B cell (primary cell): ENCODE results near the gene TOLLIP. TPM values are rescaled to one million over a fixed set of nuclear protein-coding genes. Genes with fewer than 3 reads are reported as not detected.

Experiments
- ATAC-seq: fragments of 200-7000 bp; cut with Tn5 transposase; one replicate; pipeline ENCODE4 v1.10.0; 2021; ENCODE audit warnings: low read depth, mild to moderate bottlenecking, moderate number of reproducible peaks, moderate library complexity
- CTCF ChIA-PET: fragments of 350-600 bp; sonication (Branson Sonifier 250); formaldehyde crosslinking; loops from one replicate; lab custom pipeline; 2021; ENCODE audit warnings: antibody characterized with exemption, inconsistent platforms; lab: Charles Lee
- POLR2A ChIA-PET: fragments of 350-600 bp; sonication (Branson Sonifier 250); formaldehyde crosslinking; loops from one replicate; lab custom pipeline; 2021; ENCODE audit warnings: antibody characterized with exemption; lab: Charles Lee
- DNase-seq: peaks from one replicate; pipeline ENCODE4 v3.0.0; 2013
- H2AFZ ChIP-seq: 2 replicates; pipeline ENCODE4 v1.6.1; 2012; ENCODE audit warnings: mild to moderate bottlenecking, low read depth, low read length; ENCODE audit not compliant: insufficient read depth, poor library complexity, severe bottlenecking
- H3K27ac ChIP-seq, 2 donors: 1 replicate in 1 of 2; 2 replicates in 1 of 2; pipeline ENCODE4 v1.5.1; 2012 to 2013; ENCODE audit warnings: low read length in 2 of 2, mild to moderate bottlenecking in 2 of 2, moderate library complexity in 1 of 2
- H3K27me3 ChIP-seq, 4 experiments: fragments of 200-600 bp in 1 of 4; sonication (generic) in 1 of 4; replicated peaks in 1 of 4; 1 replicate in 2 of 4; 2 replicates in 2 of 4; pipeline versions ENCODE4 v1.6.1 to v1.7.0; 2013 to 2016; ENCODE audit warnings: low read length in 3 of 4, mild to moderate bottlenecking in 2 of 4, mixed read lengths in 1 of 4, moderate library complexity in 1 of 4; ENCODE audit not compliant: insufficient read depth in 4 of 4, control insufficient read depth in 3 of 4; ENCODE audit errors: control extremely low read depth in 1 of 4
- H3K36me3 ChIP-seq, 2 experiments: replicated peaks in 1 of 2; 1 replicate in 1 of 2; 2 replicates in 1 of 2; pipeline versions ENCODE4 v1.6.1 to v1.7.1; 2013; ENCODE audit warnings: low read length in 1 of 2; ENCODE audit not compliant: insufficient read depth in 2 of 2, control insufficient read depth in 1 of 2; ENCODE audit errors: control extremely low read depth in 1 of 2, extremely low read depth in 1 of 2
- H3K4me1 ChIP-seq, 2 donors: fragments of 200-600 bp in 1 of 2; sonication (generic) in 1 of 2; 1 replicate in 1 of 2; 2 replicates in 1 of 2; pipeline versions ENCODE4 v1.5.1 to v1.6.1; 2013 to 2017; ENCODE audit warnings: low read length in 2 of 2; ENCODE audit not compliant: control insufficient read depth in 2 of 2, insufficient read depth in 2 of 2
- H3K4me2 ChIP-seq: replicated peaks from 2 replicates; pipeline ENCODE3; 2012; ENCODE audit warnings: mild to moderate bottlenecking, low read depth, low read length; ENCODE audit not compliant: poor library complexity, severe bottlenecking
- H3K4me3 ChIP-seq, 5 experiments: fragments of 200-600 bp in 1 of 5; sonication (generic) in 1 of 5; 1 replicate in 3 of 5; 2 replicates in 2 of 5; pipeline versions ENCODE4 v1.5.1 to v1.7.0; 2011 to 2016; ENCODE audit warnings: low read length in 4 of 5, mild to moderate bottlenecking in 4 of 5, low read depth in 2 of 5, control low read depth in 1 of 5, moderate library complexity in 1 of 5; ENCODE audit not compliant: insufficient read depth in 1 of 5; ENCODE audit errors: control extremely low read depth in 1 of 5, extremely low read depth in 1 of 5
- H3K79me2 ChIP-seq: fragments of 200-600 bp; sonication (generic); one replicate; pipeline ENCODE4 v1.6.0; 2016; ENCODE audit warnings: low read length; ENCODE audit not compliant: control insufficient read depth, insufficient read depth
- H3K9ac ChIP-seq: fragments of 200-600 bp; sonication (generic); 2 replicates; pipeline ENCODE4 v1.6.1; 2017; ENCODE audit warnings: mild to moderate bottlenecking, low read length, moderate library complexity
- H3K9me3 ChIP-seq, 3 donors: one replicate each; pipeline versions ENCODE4 v1.6.1 to v1.7.1; 2013; ENCODE audit warnings: low read length in 2 of 3; ENCODE audit not compliant: control insufficient read depth in 2 of 3, insufficient read depth in 1 of 3; ENCODE audit errors: control extremely low read depth in 1 of 3
- H4K20me1 ChIP-seq: 2 replicates; pipeline ENCODE4 v1.6.0; 2012; ENCODE audit warnings: mild to moderate bottlenecking, low read length; ENCODE audit not compliant: insufficient read depth, control insufficient read depth, poor library complexity, severe bottlenecking
- H3K27ac Mint-ChIP-seq: one replicate; pipeline ENCODE4 v1.8.0; 2021; ENCODE audit warnings: mixed read lengths
- H3K27me3 Mint-ChIP-seq: one replicate; pipeline ENCODE4 v1.8.0; 2021; ENCODE audit warnings: mixed read lengths
- H3K4me1 Mint-ChIP-seq: one replicate; pipeline ENCODE4 v1.8.0; 2021; ENCODE audit warnings: mixed read lengths
- H3K4me3 Mint-ChIP-seq: one replicate; pipeline ENCODE4 v1.8.0; 2021; ENCODE audit warnings: mixed read lengths
- H3K9me3 Mint-ChIP-seq: one replicate; pipeline ENCODE4 v1.8.0; 2022; ENCODE audit warnings: mixed read lengths; ENCODE audit not compliant: insufficient read depth
- CTCF ChIP-seq: fragments of 200-600 bp; IDR thresholded peaks from one replicate; pipeline ENCODE4 v1.8.0; 2022; ENCODE audit warnings: antibody characterized with exemption, mild to moderate bottlenecking
- EZH2 ChIP-seq: IDR thresholded peaks from 2 replicates; pipeline ENCODE4 v1.6.1; 2012; ENCODE audit warnings: borderline replicate concordance, low read depth, mild to moderate bottlenecking, moderate library complexity, low read length; ENCODE audit not compliant: insufficient read depth, poor library complexity, severe bottlenecking
- WGBS: methylation state at CpG from one replicate; pipeline ENCODE4 v1.1.5; 2013; ENCODE audit warnings: missing lambda C conversion rate; ENCODE audit not compliant: insufficient coverage; 5-methylcytosine and 5-hydroxymethylcytosine counted together
- intact Hi-C: fragments of 100-400 bp; cut with micrococcal nuclease; formaldehyde crosslinking; loops from one replicate; pipeline ENCODE4 v1.10.0; 2022
- polyA plus RNA-seq: library from polyadenylated mRNA; depleted of rRNA; stranded (reverse); fragments of >200 nt; gene quantifications from 2 replicates; pipeline ENCODE4 v1.2.3, GENCODE V29; 2012
- total RNA-seq, 2 donors: library from RNA; stranded (reverse); fragments of 120-200 nt in 1 of 2; gene quantifications; 1 replicate in 1 of 2; 2 replicates in 1 of 2; pipeline versions ENCODE4 v1.2.3 to v1.2.4, GENCODE V29; 2013 to 2022

The TOLLIP gene
- total and polyA plus RNA-seq, 2 donors (not counting 1 experiment from before 2014, with no cell fraction given) = 34.7 to 52.5 TPM

GRCh38 chr11:1292644-1293618, 16.5 kb downstream of the TOLLIP start:
- ATAC-seq (no peak), DNase-seq (no peak)
- Histone ChIP-seq H4K20me1 (peaks cover 90% of the 10 kb centered on the region), H3K9me3 (peaks cover 0 to 4% (median 0%) of the 10 kb centered on the region in 3 donors), H2AFZ (no peak overlapping the region), H3K36me3 (peaks cover 0 to 55% of the 10 kb centered on the region in 2 experiments), H3K27me3 (no peaks in the 10 kb centered on the region), H3K4me1 (no peaks in the 10 kb centered on the region), H3K9ac (no peak overlapping the region), H3K4me3 (no peak overlapping the region), H3K79me2 (peaks cover 77% of the 10 kb centered on the region), H3K27ac (no peak overlapping the region), H3K4me2 (no peak overlapping the region)
- POLR2A ChIA-PET = no interaction called here
- Mint-ChIP-seq H3K27me3 (no peaks in the 10 kb centered on the region), H3K27ac (no peak overlapping the region), H3K9me3 (no peaks in the 10 kb centered on the region), H3K4me1 (no peaks in the 10 kb centered on the region), H3K4me3 (no peak overlapping the region)
- TF ChIP-seq EZH2 = no peak
- TF ChIP-seq CTCF = no peak
- intact Hi-C loops = loop anchor here (10.0 kb wide), 1 partner anchor 222 kb away; no protein-coding TSS in a partner anchor
- CTCF ChIA-PET = interaction anchor here (0.7 to 2.0 kb wide), 4 partner anchors 221 to 282 kb away, joined by 3 to 12 read pairs (median 4); no protein-coding TSS in a partner anchor
- WGBS = 95% methylated on average over 43 of the region's 43 CpGs
